Endodermal cell (in vitro differentiated cells): Measurements from ENCODE around the gene ZNF714. TPM values are rescaled to one million over a fixed set of nuclear protein-coding genes. Genes with fewer than 3 reads are reported as not detected.

Experiments
- DNase-seq: peaks from one replicate; pipeline ENCODE4 v3.0.0-alpha.2; 2017
- H3K27ac ChIP-seq: 2 replicates; pipeline ENCODE4 v1.5.1; 2013; ENCODE audit warnings: mild to moderate bottlenecking, low read depth, low read length, moderate library complexity
- H3K27me3 ChIP-seq: 2 replicates; pipeline ENCODE4 v1.6.1; 2013; ENCODE audit warnings: mild to moderate bottlenecking, low read length, moderate library complexity; ENCODE audit not compliant: insufficient read depth, control insufficient read depth, poor library complexity, severe bottlenecking
- H3K36me3 ChIP-seq: 2 replicates; pipeline ENCODE4 v1.7.0; 2013; ENCODE audit warnings: mild to moderate bottlenecking, low read length, moderate library complexity; ENCODE audit not compliant: control insufficient read depth, insufficient read depth
- H3K4me1 ChIP-seq: one replicate; pipeline ENCODE4 v1.7.0; 2013; ENCODE audit warnings: low read length; ENCODE audit not compliant: control insufficient read depth, insufficient read depth
- H3K4me3 ChIP-seq: 2 replicates; pipeline ENCODE4 v1.5.1; 2013; ENCODE audit warnings: mild to moderate bottlenecking, low read length, moderate library complexity
- H3K9ac ChIP-seq: 2 replicates; pipeline ENCODE4 v1.6.1; 2013; ENCODE audit warnings: mild to moderate bottlenecking, low read length, moderate library complexity; ENCODE audit not compliant: poor library complexity, severe bottlenecking; ENCODE audit errors: extremely low read depth
- H3K9me3 ChIP-seq: 2 replicates; pipeline ENCODE4 v1.6.1; 2013; ENCODE audit warnings: mild to moderate bottlenecking, low read length, moderate library complexity; ENCODE audit not compliant: control insufficient read depth
- H3K27ac Mint-ChIP-seq: 2 replicates; pipeline ENCODE4 v1.8.0; 2020; ENCODE audit warnings: mixed read lengths
- H3K27me3 Mint-ChIP-seq: 2 replicates; pipeline ENCODE4 v1.8.0; 2021; ENCODE audit warnings: mild to moderate bottlenecking, mixed read lengths; ENCODE audit not compliant: insufficient read depth
- H3K36me3 Mint-ChIP-seq: 2 replicates; pipeline ENCODE4 v1.8.0; 2020; ENCODE audit warnings: low read depth, mixed read lengths
- H3K4me1 Mint-ChIP-seq: 2 replicates; pipeline ENCODE4 v1.8.0; 2020; ENCODE audit warnings: mixed read lengths
- H3K4me3 Mint-ChIP-seq: 2 replicates; pipeline ENCODE4 v1.8.0; 2020; ENCODE audit warnings: mild to moderate bottlenecking, moderate library complexity, mixed read lengths
- H3K9me3 Mint-ChIP-seq: 2 replicates; pipeline ENCODE4 v1.8.0; 2020; ENCODE audit warnings: mild to moderate bottlenecking, mixed read lengths
- CTCF ChIP-seq: fragments of 200-600 bp; sonication (generic); conservative IDR thresholded peaks from 2 replicates; pipeline ENCODE4 v1.5.0; 2021; ENCODE audit warnings: antibody characterized with exemption, mild to moderate bottlenecking
- WGBS, 2 experiments: methylation state at CpG; one replicate each; pipeline versions ENCODE4 v1.1.5 to v1.1.7; 2013; ENCODE audit warnings: missing lambda C conversion rate in 2 of 2, mixed read lengths in 1 of 2; ENCODE audit not compliant: insufficient coverage in 1 of 2, insufficient read length in 1 of 2; 5-methylcytosine and 5-hydroxymethylcytosine counted together
- total RNA-seq, 2 donors: library from RNA; stranded (reverse); fragmentation: NEBNext Ultra II Directional in 1 of 2; extraction: Animal tissue kit (Norgen Biotek cat#: 25700) in 1 of 2; gene quantifications; 2 replicates in 1 of 2; 3 replicates in 1 of 2; pipeline ENCODE4 v1.2.1, GENCODE V29; 2021

Gene ZNF714
- total RNA-seq, 2 donors from 2014 or later, result 50.0 to 63.8 TPM

GRCh38 chr19:21143428-21143827 lies 61.4 kb downstream of the ZNF714 start:
- Mint-ChIP-seq H3K4me3 (peak overlapping the region; percentile 97), H3K27ac (no peak overlapping the region), H3K4me1 (peaks cover 11% of the 10 kb centered on the region), H3K36me3 (peaks cover 52% of the 10 kb centered on the region), H3K27me3 (no peaks in the 10 kb centered on the region), H3K9me3 (peaks cover 45% of the 10 kb centered on the region)
- Histone ChIP-seq H3K27me3 (no peaks in the 10 kb centered on the region), H3K9me3 (peaks cover 53% of the 10 kb centered on the region), H3K4me3 (peak overlapping the region; percentile 92), H3K4me1 (no peaks in the 10 kb centered on the region), H3K9ac (no peak overlapping the region), H3K27ac (no peak overlapping the region), H3K36me3 (peaks cover 53% of the 10 kb centered on the region)
- WGBS, 2 experiments, result 93 to 98% methylated on average over 3 to 5 of the region's 5 CpGs
- no peak for TF ChIP-seq CTCF
- no peak for DNase-seq

- TF ChIP-seq CTCF, result no peak
- Histone ChIP-seq H3K4me1 (no peaks in the 10 kb centered on the region), H3K27me3 (no peaks in the 10 kb centered on the region), H3K27ac (no peak overlapping the region), H3K9me3 (peaks cover 57% of the 10 kb centered on the region), H3K36me3 (peaks cover 57% of the 10 kb centered on the region), H3K4me3 (peak overlapping the region; percentile 92), H3K9ac (no peak overlapping the region)
- H3K27me3 Mint-ChIP-seq, result no peaks in the 10 kb centered on the region
- H3K27ac Mint-ChIP-seq, result no peak overlapping the region
- peaks cover 11% of the 10 kb centered on the region for H3K4me1 Mint-ChIP-seq
- 95 to 100% methylated on average over 1 of the region's 1 CpG for WGBS, 2 experiments
- H3K36me3 Mint-ChIP-seq, result peaks cover 56% of the 10 kb centered on the region
- no peak for DNase-seq
- peak overlapping the region; percentile 97 for H3K4me3 Mint-ChIP-seq
- H3K9me3 Mint-ChIP-seq, result peaks cover 49% of the 10 kb centered on the region
Observed at GRCh38 chr19:21143854-21144253, 61.9 kb downstream of the ZNF714 start.

- H3K4me3 ChIP-seq, result peak overlapping the region; percentile 63
- H3K9ac ChIP-seq, result no peak overlapping the region
- WGBS, 2 experiments, result 92% methylated on average over 1 of the region's 1 CpG; no CpG with 5 or more reads in 1 of the 2 experiments
- Mint-ChIP-seq H3K27ac (no peak overlapping the region), H3K36me3 (peaks cover 93% of the 10 kb centered on the region), H3K27me3 (no peaks in the 10 kb centered on the region), H3K9me3 (peaks cover 60% of the 10 kb centered on the region), H3K4me3 (no peak overlapping the region), H3K4me1 (peaks cover 9% of the 10 kb centered on the region)
- H3K4me1 ChIP-seq, result no peaks in the 10 kb centered on the region
- DNase-seq, result no peak
- peaks cover 94% of the 10 kb centered on the region for H3K36me3 ChIP-seq
- H3K27me3 ChIP-seq, result no peaks in the 10 kb centered on the region
- no peak for TF ChIP-seq CTCF
- peaks cover 83% of the 10 kb centered on the region for H3K9me3 ChIP-seq
- no peak overlapping the region for H3K27ac ChIP-seq
Observed at GRCh38 chr19:21147540-21147939, 65.5 kb downstream of the ZNF714 start.
